Small intestine (tissue), 16 donors: ENCODE measurements around the gene NFYB. TPM values are rescaled to one million over a fixed set of nuclear protein-coding genes. Genes with fewer than 3 reads are reported as not detected.

ENCODE experiments used
- DNase-seq, 2 donors: peaks; one replicate each; pipeline versions ENCODE4 v3.0.0 to v3.0.0-alpha.2; 2013
- FAIRE-seq: peaks from 2 replicates; lab custom pipeline; 2012; peaks lifted over from hg19 to GRCh38; lab: Jason Lieb, UNC
- H3K27ac ChIP-seq, 3 donors: one replicate each; pipeline ENCODE4 v1.5.1; 2013; ENCODE audit warnings: low read length in 2 of 3, mild to moderate bottlenecking in 2 of 3, control low read depth in 1 of 3, inconsistent platforms in 1 of 3, low read depth in 1 of 3, moderate library complexity in 1 of 3
- H3K27me3 ChIP-seq, 3 donors: one replicate each; pipeline ENCODE4 v1.6.1; 2013; ENCODE audit warnings: low read length in 3 of 3, inconsistent platforms in 1 of 3; ENCODE audit not compliant: control insufficient read depth in 3 of 3, insufficient read depth in 3 of 3
- H3K36me3 ChIP-seq, 3 donors: one replicate each; pipeline ENCODE4 v1.6.1; 2013; ENCODE audit warnings: low read length in 3 of 3, inconsistent platforms in 1 of 3, low read depth in 1 of 3, mild to moderate bottlenecking in 1 of 3, moderate library complexity in 1 of 3; ENCODE audit not compliant: control insufficient read depth in 3 of 3, insufficient read depth in 2 of 3
- H3K4me1 ChIP-seq, 3 donors: one replicate each; pipeline ENCODE4 v1.6.1; 2013; ENCODE audit warnings: low read length in 2 of 3, inconsistent platforms in 1 of 3, low read depth in 1 of 3, mild to moderate bottlenecking in 1 of 3, moderate library complexity in 1 of 3; ENCODE audit not compliant: control insufficient read depth in 3 of 3, insufficient read depth in 2 of 3
- H3K4me3 ChIP-seq, 3 donors: one replicate each; pipeline ENCODE4 v1.5.1; 2013; ENCODE audit warnings: low read length in 3 of 3, control low read depth in 1 of 3, inconsistent platforms in 1 of 3, low read depth in 1 of 3, mild to moderate bottlenecking in 1 of 3, moderate library complexity in 1 of 3
- H3K9me3 ChIP-seq, 2 donors: one replicate each; pipeline ENCODE4 v1.6.1; 2013; ENCODE audit warnings: low read depth in 1 of 2, low read length in 1 of 2; ENCODE audit not compliant: control insufficient read depth in 2 of 2, insufficient read depth in 1 of 2
- WGBS, 3 donors: extraction: QIAGEN DNeasy Blood & Tissue Kit; methylation state at CpG; one replicate each; pipeline ENCODE4 v1.1.7; 2013; 5-methylcytosine and 5-hydroxymethylcytosine counted together
- long read RNA-seq, 10 donors: transcript quantifications; one replicate each; lab custom pipeline, GENCODE V29; 2026
- polyA plus RNA-seq, 4 donors: library from polyadenylated mRNA; stranded (reverse) in 3 of 4; unstranded in 1 of 4; fragments of 200-250 nt in 3 of 4; fragments of 120-200 nt in 1 of 4; gene quantifications; one replicate each; pipeline versions ENCODE4 v1.2.1 to v1.2.3, GENCODE V29; 2013
- donor health status: healthy with polysubstance abuse.
- donor health status: control.
- donor health status: control.
- donor health status: Bipolar disorder and iron deficiency.
- donor health status: healthy.

NFYB gene
- polyA plus RNA-seq = 10 to 100 TPM; 14.1 to 36.1 (median 16.7) TPM
- long read RNA-seq, donor 1, transcript NFYB-205 (8 exons, 1,727 nt) = minor isoform, 6 of 23 reads
- long read RNA-seq, donor 1, transcript NFYB-201 (8 exons, 3,512 nt) = major isoform, 17 of 23 reads
- long read RNA-seq, donor 1, partial matches to known transcripts = 0 of 23 reads
- long read RNA-seq, donor 1, other reads (novel, unspliced or antisense) = 0 of 23 reads
- long read RNA-seq, donor 2, partial matches to known transcripts = 0 of 6 reads
- long read RNA-seq, donor 2, other reads (novel, unspliced or antisense) = 0 of 6 reads
- long read RNA-seq, donor 3, partial matches to known transcripts = 0 of 2 reads
- long read RNA-seq, donor 3, other reads (novel, unspliced or antisense) = 0 of 2 reads
- long read RNA-seq, donor 4 = 0 reads
- long read RNA-seq, donor 5 = 0 reads
- long read RNA-seq, donor 6, transcript NFYB-201 (8 exons, 3,512 nt) = major isoform, 6 of 6 reads
- long read RNA-seq, donor 6, partial matches to known transcripts = 0 of 6 reads
- long read RNA-seq, donor 6, other reads (novel, unspliced or antisense) = 0 of 6 reads
- long read RNA-seq, donor 7 = 0 reads
- long read RNA-seq, donor 8, partial matches to known transcripts = 0 of 1 reads
- long read RNA-seq, donor 8, other reads (novel, unspliced or antisense) = 0 of 1 reads
- long read RNA-seq, donor 9, partial matches to known transcripts = 0 of 2 reads
- long read RNA-seq, donor 9, other reads (novel, unspliced or antisense) = 0 of 2 reads
- long read RNA-seq, donor 10, transcript NFYB-201 (8 exons, 3,512 nt) = major isoform, 10 of 12 reads
- long read RNA-seq, donor 10, partial matches to known transcripts = 0 of 12 reads
- long read RNA-seq, donor 10, other reads (novel, unspliced or antisense) = 0 of 12 reads

DNA sequence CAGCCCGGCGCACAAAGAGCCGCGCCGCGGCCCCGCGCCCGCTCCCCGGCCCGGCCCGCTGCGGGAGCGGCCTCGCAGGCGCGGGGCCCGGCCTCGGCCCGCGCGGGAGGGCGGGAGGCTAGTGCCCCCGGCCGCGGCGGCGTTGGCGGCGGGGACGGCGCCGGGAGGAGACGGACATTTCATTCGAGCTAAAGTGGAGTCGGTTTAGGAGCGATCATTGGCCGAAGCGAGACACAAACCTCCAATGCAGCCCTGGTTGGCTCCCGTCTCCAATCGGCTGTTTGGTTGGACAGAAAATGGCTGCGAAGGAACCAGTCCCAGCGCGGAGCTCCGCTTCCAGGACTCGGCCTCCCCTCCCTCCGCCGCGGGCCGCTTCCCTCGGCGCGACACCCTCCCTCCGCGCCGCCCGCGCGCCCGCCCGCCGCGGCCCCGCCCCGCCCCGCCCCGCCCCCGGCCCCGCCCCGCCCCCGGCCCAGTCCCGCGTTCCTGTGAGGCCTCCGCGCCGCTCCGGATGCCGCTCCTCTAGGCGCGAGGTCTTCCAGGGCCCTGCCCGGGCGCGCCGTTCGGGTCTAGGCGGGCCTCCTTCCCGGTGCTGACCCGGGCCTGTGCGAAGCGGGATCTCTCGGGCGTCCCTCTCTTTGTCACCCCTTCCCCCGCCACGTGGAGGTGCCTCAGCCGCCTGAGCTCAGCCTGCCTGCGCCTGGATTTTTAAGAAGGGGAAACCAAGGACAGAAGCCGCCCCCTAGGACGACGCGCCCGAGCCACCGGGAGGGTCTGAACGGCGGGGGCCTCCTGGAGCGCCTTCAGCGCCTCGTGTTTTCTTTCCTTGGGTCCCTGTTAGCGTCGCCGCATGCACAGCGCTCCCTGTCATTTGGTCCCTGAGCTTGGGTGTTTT lies at the start of gene NFYB:
TSS of gene NFYB (minus strand) at position 309 of the 895 bp plus-strand sequence. CDS start 2,757 bp downstream, outside the sequence.
- H3K27ac ChIP-seq = peak within 1 kb of the TSS; percentile 87 to 95 (median 95)
- 3 to 8% (median 4%) methylated on average over 59 to 111 of the region's 111 CpGs for WGBS, 3 donors
- H3K36me3 ChIP-seq = no peaks in the 10 kb centered on the region
- DNase-seq (peak; percentile 97 to 98), FAIRE-seq (no peak)
- H3K9me3 ChIP-seq = no peaks in the 10 kb centered on the region
- H3K4me1 ChIP-seq = peaks cover 0 to 13% (median 2%) of the 10 kb centered on the region in 3 donors
- H3K27me3 ChIP-seq = peaks cover 0 to 2% (median 0%) of the 10 kb centered on the region in 3 donors
- H3K4me3 ChIP-seq = peak within 1 kb of the TSS; percentile 72 to 98 (median 93)

DNA sequence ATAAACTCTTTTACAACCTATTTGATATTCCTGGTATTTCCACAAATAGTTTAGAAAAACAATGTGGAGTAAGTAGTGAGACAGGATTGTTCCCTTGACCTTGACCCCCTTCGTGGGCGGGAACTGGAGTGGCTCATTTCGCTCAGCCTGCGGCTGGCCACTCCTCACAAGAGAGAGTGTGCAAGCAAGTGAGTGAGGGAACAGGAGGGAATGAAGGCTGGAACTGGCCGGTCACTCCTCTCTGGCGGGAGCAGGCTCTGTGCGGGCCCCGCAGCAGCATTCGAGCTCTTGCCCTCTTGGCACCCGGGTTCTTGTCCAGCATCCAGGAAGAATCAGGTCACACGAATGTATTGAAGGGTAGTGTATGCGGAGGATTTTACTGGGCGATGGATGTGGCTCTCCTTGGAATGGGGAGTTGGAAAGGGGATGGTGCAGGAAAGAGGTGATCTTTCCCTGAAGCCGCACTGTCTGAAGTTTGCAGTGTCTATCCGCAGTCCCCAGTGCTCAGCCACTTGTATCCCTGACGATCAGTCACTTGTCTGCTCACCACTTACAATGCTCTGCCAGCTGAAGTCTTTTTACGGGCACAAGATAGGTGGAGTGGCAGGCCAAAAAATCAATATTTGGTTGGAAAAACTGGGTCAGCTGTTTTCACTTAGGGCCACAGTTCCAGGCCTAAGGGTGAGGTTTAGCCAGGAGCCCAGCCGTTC lies 49.6 kb upstream of the NFYB start:
- Histone ChIP-seq H3K4me3 (no peak overlapping the region), H3K4me1 (no peaks in the 10 kb centered on the region), H3K9me3 (peaks cover 0 to 27% of the 10 kb centered on the region in 2 donors), H3K27ac (no peak overlapping the region), H3K36me3 (no peaks in the 10 kb centered on the region), H3K27me3 (no peaks in the 10 kb centered on the region)
- WGBS, 3 donors = 90 to 93% (median 92%) methylated on average over 18 of the region's 18 CpGs
- no peak for DNase-seq
- no peak for FAIRE-seq

DNA sequence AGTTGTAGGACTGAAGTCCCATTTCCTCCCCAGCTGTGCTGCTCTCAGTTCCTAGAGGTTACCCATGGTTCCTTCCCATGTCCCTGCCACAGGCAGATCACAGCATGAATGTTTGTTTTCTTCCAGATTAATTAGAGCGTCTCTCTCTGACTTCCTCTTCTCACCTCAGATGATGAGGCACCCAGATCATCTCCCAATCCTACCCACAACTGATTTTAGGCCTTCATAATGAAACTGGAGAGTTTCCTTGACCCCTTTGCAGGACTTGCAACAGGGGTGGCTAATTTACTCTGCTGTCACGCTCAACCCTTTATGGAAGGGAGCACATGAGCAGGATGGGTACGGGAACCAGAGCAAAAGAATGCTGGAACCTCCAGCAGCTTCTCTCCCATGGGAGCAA lies 45.4 kb upstream of the NFYB start:
- Histone ChIP-seq H3K4me3 (no peak overlapping the region), H3K27ac (no peak overlapping the region), H3K9me3 (peaks cover 0 to 27% of the 10 kb centered on the region in 2 donors), H3K4me1 (no peaks in the 10 kb centered on the region), H3K36me3 (no peaks in the 10 kb centered on the region), H3K27me3 (no peaks in the 10 kb centered on the region)
- 84 to 89% (median 88%) methylated on average over 3 of the region's 3 CpGs for WGBS, 3 donors
- no peak for FAIRE-seq
- no peak for DNase-seq

DNA sequence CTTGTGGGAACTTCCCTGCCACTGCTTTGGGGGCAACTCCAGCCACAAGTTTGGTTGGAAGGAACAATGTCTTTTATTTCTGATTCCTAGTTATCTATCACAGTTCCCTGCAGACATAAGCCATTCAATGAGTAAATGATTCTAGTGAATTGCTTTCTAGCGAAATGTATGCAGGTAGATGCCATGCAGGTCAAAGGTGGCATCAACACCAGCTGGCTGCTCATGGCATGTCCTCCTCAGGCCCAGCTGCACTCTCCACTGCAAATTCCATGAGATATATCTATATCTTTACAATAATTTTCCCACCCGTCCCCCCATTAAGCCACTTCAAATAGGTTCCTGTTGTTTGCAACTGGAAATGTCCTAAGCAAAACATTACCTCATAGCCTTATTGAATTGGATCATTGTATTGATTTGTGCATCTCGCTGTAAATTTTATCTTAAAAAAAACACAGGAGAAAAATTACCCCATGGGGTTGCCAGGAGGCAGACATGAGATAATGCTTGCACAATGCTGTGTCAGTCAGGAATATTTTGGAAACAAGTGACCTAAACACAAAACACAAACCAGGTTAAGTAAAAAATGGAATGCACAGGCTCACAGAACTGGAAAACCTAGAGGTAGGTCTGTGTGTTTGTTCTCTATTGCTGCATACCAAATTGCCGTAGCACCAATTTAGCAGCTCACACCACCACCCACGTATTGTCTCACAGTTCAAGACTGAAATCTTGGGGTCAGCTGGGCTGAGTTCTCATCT lies 44.8 kb upstream of the NFYB start:
- Histone ChIP-seq H3K27me3 (peaks cover 0 to 2% (median 0%) of the 10 kb centered on the region in 3 donors), H3K9me3 (peaks cover 0 to 23% of the 10 kb centered on the region in 2 donors), H3K4me1 (no peaks in the 10 kb centered on the region), H3K27ac (peak overlapping the region in 1 of 3 donors; percentile 36), H3K4me3 (no peak overlapping the region), H3K36me3 (no peaks in the 10 kb centered on the region)
- 74 to 81% (median 78%) methylated on average over 5 of the region's 5 CpGs for WGBS, 3 donors
- no peak for DNase-seq
- no peak for FAIRE-seq

DNA sequence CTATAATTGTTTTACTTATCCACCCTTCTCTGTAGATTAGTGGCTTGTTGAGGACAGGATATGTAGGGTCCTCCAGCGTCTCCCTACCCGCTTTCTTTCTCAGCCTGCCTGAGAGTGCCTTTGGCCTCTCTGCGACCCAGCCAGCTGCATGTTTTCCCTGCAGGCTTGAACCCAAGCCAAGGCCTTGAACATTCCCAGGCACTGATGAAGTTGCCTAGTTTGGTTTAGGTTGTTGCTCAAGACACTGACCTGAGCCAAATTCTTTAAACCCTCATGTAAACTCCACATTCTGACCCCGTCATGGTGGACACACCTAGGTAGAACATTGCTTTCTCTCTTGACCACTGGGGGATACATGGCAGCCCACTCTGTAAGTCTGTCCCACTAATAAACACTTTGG lies 44.1 kb upstream of the NFYB start:
- Histone ChIP-seq H3K9me3 (peaks cover 0 to 17% of the 10 kb centered on the region in 2 donors), H3K4me3 (no peak overlapping the region), H3K27me3 (peaks cover 0 to 2% (median 0%) of the 10 kb centered on the region in 3 donors), H3K36me3 (no peaks in the 10 kb centered on the region), H3K4me1 (no peaks in the 10 kb centered on the region), H3K27ac (peak overlapping the region in 1 of 3 donors; percentile 71)
- 71 to 82% (median 73%) methylated on average over 4 of the region's 4 CpGs for WGBS, 3 donors
- DNase-seq (no peak), FAIRE-seq (no peak)

DNA sequence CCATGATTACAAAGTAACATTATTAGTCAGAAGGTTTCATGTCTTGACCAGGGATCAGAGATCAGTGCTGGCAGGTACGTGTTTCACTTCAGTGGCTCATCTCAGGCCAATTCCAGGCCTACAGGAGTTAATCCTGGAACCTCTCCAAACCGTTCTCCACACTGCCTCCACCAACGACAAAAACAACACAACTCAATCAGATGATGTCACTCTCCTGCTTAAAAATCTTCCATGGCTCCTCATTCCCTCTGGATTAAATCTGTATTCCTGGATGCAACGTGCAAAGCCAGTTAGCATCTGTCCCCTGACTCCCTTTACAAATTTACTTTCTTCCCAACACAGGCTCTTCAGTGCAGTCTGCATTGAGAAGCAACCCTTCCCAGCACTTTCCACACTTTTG lies 43.3 kb upstream of the NFYB start:
- Histone ChIP-seq H3K9me3 (peaks cover 0 to 17% of the 10 kb centered on the region in 2 donors), H3K4me1 (no peaks in the 10 kb centered on the region), H3K36me3 (no peaks in the 10 kb centered on the region), H3K4me3 (no peak overlapping the region), H3K27me3 (peaks cover 0 to 2% (median 0%) of the 10 kb centered on the region in 3 donors), H3K27ac (no peak overlapping the region)
- DNase-seq (no peak), FAIRE-seq (no peak)
- 36 to 50% (median 42%) methylated on average over 4 of the region's 4 CpGs for WGBS, 3 donors

DNA sequence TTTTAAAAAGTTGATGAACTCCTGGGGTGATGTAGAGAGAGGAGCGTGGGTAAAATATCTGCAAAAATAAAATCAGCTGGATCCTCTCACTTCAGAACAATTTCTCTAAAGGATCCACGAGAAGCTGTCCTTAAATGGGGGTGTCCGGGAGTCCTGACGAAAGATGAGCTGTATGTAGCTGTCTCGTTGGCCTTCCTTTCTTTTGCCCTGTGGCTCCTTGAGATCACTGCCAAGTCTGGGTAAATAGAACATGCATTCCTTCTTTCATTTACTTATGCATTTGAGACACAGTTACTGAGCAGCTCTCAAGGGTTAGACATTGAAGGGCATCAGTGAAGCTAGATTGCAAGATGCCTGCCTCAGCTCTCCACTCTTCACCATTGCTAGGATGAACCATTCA lies 42.4 kb upstream of the NFYB start:
- DNase-seq (no peak), FAIRE-seq (no peak)
- Histone ChIP-seq H3K4me1 (no peaks in the 10 kb centered on the region), H3K36me3 (no peaks in the 10 kb centered on the region), H3K4me3 (no peak overlapping the region), H3K27ac (no peak overlapping the region), H3K27me3 (peaks cover 0 to 2% (median 0%) of the 10 kb centered on the region in 3 donors), H3K9me3 (peaks cover 0 to 17% of the 10 kb centered on the region in 2 donors)
- WGBS, 3 donors = 74 to 85% (median 74%) methylated on average over 5 of the region's 5 CpGs
